Caco-2 (cell line): ENCODE measurements around the gene WWP2. TPM values are rescaled to one million over a fixed set of nuclear protein-coding genes. Genes with fewer than 3 reads are reported as not detected.
"Not testable (repeated sequence)": the region's sequence is repeated elsewhere in the genome, so short reads cannot be mapped to it uniquely, and the experiment has no call there.

Experiments used
- BruUV-seq: library from RNA; stranded (reverse); fragments of 400-500 nt; replicated peaks from 2 replicates; lab custom pipeline; 2021; lab: Mats Ljungman, UMichigan
- CTCF ChIA-PET: fragments of 300-600 bp; sonication (Branson Sonifier 250); formaldehyde crosslinking; loops from one replicate; lab custom pipeline; 2022; ENCODE audit warnings: antibody characterized with exemption; lab: Charles Lee
- POLR2A ChIA-PET: fragments of 300-600 bp; sonication (Branson Sonifier 250); formaldehyde crosslinking; loops from one replicate; lab custom pipeline; 2022; ENCODE audit warnings: antibody characterized with exemption; lab: Charles Lee
- DNase-seq, 2 experiments: peaks; one replicate each; pipeline versions ENCODE4 v3.0.0 to v3.0.0-alpha.2; 2020 to 2022
- H3K27me3 ChIP-seq: replicated peaks from 2 replicates; pipeline ENCODE4 v1.6.0; 2011; ENCODE audit warnings: low read length; ENCODE audit not compliant: control insufficient read depth, insufficient read depth
- H3K36me3 ChIP-seq: 2 replicates; pipeline ENCODE4 v1.5.1; 2011; ENCODE audit warnings: low read length; ENCODE audit not compliant: control insufficient read depth, insufficient read depth
- H3K4me1 ChIP-seq: fragments of 250-450 bp; sonication (Bioruptor Pico); 2 replicates; pipeline ENCODE4 v1.5.1; 2020; ENCODE audit warnings: mild to moderate bottlenecking
- H3K4me3 ChIP-seq: 2 replicates; pipeline ENCODE4 v1.5.1; 2011; ENCODE audit warnings: low read depth, mild to moderate bottlenecking, control low read depth, low read length
- H3K9me3 ChIP-seq: fragments of 250-450 bp; sonication (Bioruptor Pico); 2 replicates; pipeline ENCODE4 v1.5.1; 2020; ENCODE audit warnings: mild to moderate bottlenecking, moderate library complexity
- H3K27ac Mint-ChIP-seq: one replicate; pipeline ENCODE4 v1.8.0; 2022; ENCODE audit warnings: mixed read lengths; ENCODE audit not compliant: unreplicated experiment
- H3K27me3 Mint-ChIP-seq: one replicate; pipeline ENCODE4 v1.8.0; 2022; ENCODE audit warnings: mixed read lengths; ENCODE audit not compliant: insufficient read depth, unreplicated experiment
- H3K36me3 Mint-ChIP-seq: one replicate; pipeline ENCODE4 v1.8.0; 2022; ENCODE audit warnings: mild to moderate bottlenecking, mixed read lengths; ENCODE audit not compliant: insufficient read depth, unreplicated experiment
- H3K4me1 Mint-ChIP-seq: one replicate; pipeline ENCODE4 v1.8.0; 2022; ENCODE audit warnings: low read depth, mixed read lengths; ENCODE audit not compliant: unreplicated experiment
- H3K4me3 Mint-ChIP-seq: one replicate; pipeline ENCODE4 v1.8.0; 2022; ENCODE audit warnings: mild to moderate bottlenecking, moderate library complexity, mixed read lengths; ENCODE audit not compliant: unreplicated experiment
- H3K9me3 Mint-ChIP-seq: one replicate; pipeline ENCODE4 v1.8.0; 2022; ENCODE audit warnings: mixed read lengths; ENCODE audit not compliant: unreplicated experiment
- CTCF ChIP-seq, 2 experiments: fragments of 200-600 bp in 1 of 2; IDR thresholded peaks; 1 replicate in 1 of 2; 2 replicates in 1 of 2; pipeline versions ENCODE4 v1.5.1 to v1.8.0; 2011 to 2022; ENCODE audit warnings: antibody characterized with exemption in 1 of 2, control low read depth in 1 of 2, inconsistent platforms in 1 of 2, low read depth in 1 of 2, low read length in 1 of 2, mild to moderate bottlenecking in 1 of 2, moderate library complexity in 1 of 2; ENCODE audit not compliant: insufficient read depth in 1 of 2, severe bottlenecking in 1 of 2, unreplicated experiment in 1 of 2
- intact Hi-C: fragments of 100-400 bp; cut with micrococcal nuclease; formaldehyde crosslinking; loops from one replicate; pipeline ENCODE4 v1.10.0; 2022; ENCODE audit not compliant: unreplicated experiment
- total RNA-seq: library from RNA; stranded (reverse); gene quantifications from 2 replicates; pipeline ENCODE4 v1.2.3, GENCODE V29; 2022

WWP2 gene
- total RNA-seq, 1 experiment from 2014 or later, result 39.7 TPM

DNA sequence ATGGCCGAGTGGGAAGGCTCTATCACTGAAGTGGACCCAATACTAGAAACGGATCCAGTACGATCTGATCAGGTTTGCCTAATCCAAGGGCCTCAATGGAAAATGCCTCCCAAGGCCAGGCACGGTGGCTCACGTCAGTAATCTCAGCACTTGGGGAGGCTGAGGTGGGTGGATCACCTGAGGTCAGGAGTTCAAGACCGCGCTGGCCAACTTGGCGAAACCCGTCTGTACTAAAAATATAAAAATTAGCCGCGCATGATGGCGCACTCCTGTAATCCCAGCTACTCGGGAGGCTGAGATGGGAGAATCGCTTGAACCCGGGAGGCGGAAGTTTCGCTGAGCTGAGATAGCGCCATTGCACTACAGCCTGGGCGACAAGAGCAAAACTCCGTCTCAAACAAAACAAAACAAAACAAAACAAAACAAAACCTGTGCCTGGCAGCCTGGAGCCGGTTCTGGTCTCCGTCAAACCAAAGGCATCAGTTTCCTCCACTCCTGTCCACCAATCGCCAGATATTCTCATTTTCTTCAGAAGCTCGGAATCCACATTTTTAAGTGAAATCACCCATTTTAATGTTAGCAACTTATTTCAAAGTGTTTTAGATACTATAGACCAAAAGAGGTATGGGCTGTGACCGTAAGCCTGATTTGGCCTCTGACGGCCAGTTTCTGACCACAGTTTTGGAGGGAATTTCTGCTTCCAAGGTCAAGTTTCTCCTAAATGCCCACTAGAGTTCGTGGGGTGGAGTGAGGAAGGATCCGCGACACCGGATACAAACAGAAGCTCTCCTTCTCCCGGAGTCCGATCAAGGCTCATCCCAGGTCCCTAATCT, 36.4 kb upstream of the WWP2 start:
- intact Hi-C loops, result loop anchor here (1.0 to 2.0 kb wide), 2 partner anchors 17 to 30 kb away; no protein-coding TSS in a partner anchor
- peaks cover 51% of the 10 kb centered on the region for H3K36me3 Mint-ChIP-seq
- peak in 1 of 2 experiments; percentile 21 for DNase-seq
- H3K9me3 Mint-ChIP-seq, result no peaks in the 10 kb centered on the region
- H3K4me3 Mint-ChIP-seq, result peak overlapping the region; percentile 95
- no peak for TF ChIP-seq CTCF (IDR thresholded peaks at IDR 0.05; ENCODE audit: insufficient read depth in 1 of 2, low read depth in 1 of 2, low read length in 1 of 2, severe bottlenecking in 1 of 2, unreplicated experiment in 1 of 2)
- TSS peak; percentile 67 for BruUV-seq
- Histone ChIP-seq H3K4me1 (peaks cover 32% of the 10 kb centered on the region), H3K36me3 (no peaks in the 10 kb centered on the region), H3K4me3 (peak overlapping the region; percentile 38), H3K27me3 (no peaks in the 10 kb centered on the region), H3K9me3 (no peaks in the 10 kb centered on the region)
- ChIA-PET POLR2A (interaction anchor here (0.8 to 1.9 kb wide), 4 partner anchors 13 to 387 kb away, joined by 3 to 31 read pairs (median 4); partner anchors contain the start of genes COG8 and NOB1), CTCF (interaction anchor here (0.6 to 2.0 kb wide), 6 partner anchors 9 to 134 kb away, joined by 3 to 13 read pairs (median 3); partner anchors contain the start of gene NOB1)
- peak overlapping the region; percentile 98 for H3K27ac Mint-ChIP-seq
- no peaks in the 10 kb centered on the region for H3K27me3 Mint-ChIP-seq
- peaks cover 30% of the 10 kb centered on the region for H3K4me1 Mint-ChIP-seq

DNA sequence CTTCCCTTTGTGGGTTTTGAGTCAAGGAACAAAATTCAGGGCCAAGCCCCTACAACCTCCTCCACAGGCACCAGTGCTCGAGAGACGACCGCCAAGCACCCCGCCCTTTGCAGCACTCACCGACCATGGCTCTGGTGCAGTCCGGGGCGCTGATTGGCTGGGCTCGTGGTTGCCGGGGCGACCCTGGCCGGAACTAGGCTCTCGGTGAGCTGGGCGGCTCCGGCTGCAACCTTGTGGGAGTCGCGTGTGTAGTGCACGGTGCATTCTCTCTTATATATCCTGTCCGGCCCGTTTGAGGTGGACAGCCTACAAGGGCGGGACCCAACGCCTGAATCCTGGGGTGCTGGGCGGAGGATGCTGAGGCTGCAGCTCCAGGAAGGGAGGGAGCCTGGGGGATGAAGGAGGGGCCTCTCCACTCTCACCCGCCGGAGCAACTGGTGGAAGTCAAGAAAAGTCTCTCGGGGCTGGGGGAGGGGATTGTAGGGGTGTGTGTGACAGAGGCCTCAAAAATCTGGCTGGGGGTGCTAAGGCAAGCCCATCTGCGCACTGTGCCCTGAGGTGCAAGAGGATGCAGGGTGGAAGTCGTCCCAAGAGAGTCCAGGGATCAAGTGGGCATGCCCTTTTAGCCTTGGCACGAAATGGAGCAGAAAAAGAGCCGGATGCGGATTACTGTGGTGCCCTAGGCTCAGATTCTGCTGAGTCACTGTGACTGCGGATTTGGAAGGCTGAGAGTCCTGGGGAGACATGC, 35.6 kb upstream of the WWP2 start, which contains the start of gene NQO1:
Gene NQO1, minus strand, starts transcription at position 248 of the 748 bp plus-strand sequence. Its CDS starts 121 bp downstream, at position 127.
- intact Hi-C loops, result loop anchor here (1.0 to 2.0 kb wide), 2 partner anchors 18 to 29 kb away; no protein-coding TSS in a partner anchor
- Histone ChIP-seq H3K36me3 (no peaks in the 10 kb centered on the region), H3K4me1 (peaks cover 32% of the 10 kb centered on the region), H3K4me3 (peak within 1 kb of the TSS; percentile 38), H3K9me3 (no peaks in the 10 kb centered on the region), H3K27me3 (no peaks in the 10 kb centered on the region)
- no peak for TF ChIP-seq CTCF (IDR thresholded peaks at IDR 0.05; ENCODE audit: insufficient read depth in 1 of 2, low read depth in 1 of 2, low read length in 1 of 2, severe bottlenecking in 1 of 2, unreplicated experiment in 1 of 2)
- H3K9me3 Mint-ChIP-seq, result no peaks in the 10 kb centered on the region
- no peaks in the 10 kb centered on the region for H3K27me3 Mint-ChIP-seq
- ChIA-PET POLR2A (interaction anchor here (0.6 to 1.9 kb wide), 7 partner anchors 11 to 452 kb away, joined by 3 to 31 read pairs (median 4); partner anchors contain the start of genes COG8 and NOB1), CTCF (interaction anchor here (0.6 to 2.0 kb wide), 4 partner anchors 11 to 133 kb away, joined by 3 to 13 read pairs (median 3); partner anchors contain the start of gene NOB1)
- peak within 1 kb of the TSS; percentile 98 for H3K27ac Mint-ChIP-seq
- peak within 1 kb of the TSS; percentile 95 for H3K4me3 Mint-ChIP-seq
- peak; percentile 98 to 99 for DNase-seq
- BruUV-seq, result no TSS peak
- peaks cover 43% of the 10 kb centered on the region for H3K36me3 Mint-ChIP-seq
- H3K4me1 Mint-ChIP-seq, result peaks cover 30% of the 10 kb centered on the region

DNA sequence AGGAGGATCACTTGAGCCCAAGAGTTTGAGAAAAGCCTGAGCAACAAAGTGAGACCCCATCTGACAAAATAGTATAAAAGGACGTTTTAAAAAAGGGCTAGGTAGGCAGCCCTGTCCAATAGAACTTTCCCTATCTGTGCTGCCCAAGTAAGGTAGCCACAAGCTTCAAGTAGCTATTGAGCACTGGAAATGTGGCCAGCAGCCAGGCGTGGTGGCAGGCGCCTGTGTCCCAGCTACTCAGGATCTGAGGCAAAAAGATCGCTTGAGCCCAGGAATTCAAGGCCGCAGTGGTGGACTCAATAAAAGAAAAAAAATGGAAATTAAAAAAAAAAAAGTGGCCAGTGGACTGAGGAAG, 34.2 kb upstream of the WWP2 start:
- H3K4me3 ChIP-seq, result peak overlapping the region; percentile 38
- intact Hi-C loops, result loop anchor here (2.0 kb wide), 1 partner anchor 19 kb away; no protein-coding TSS in a partner anchor
- H3K27me3 ChIP-seq, result no peaks in the 10 kb centered on the region
- no peaks in the 10 kb centered on the region for H3K36me3 ChIP-seq
- no TSS peak for BruUV-seq
- no peak for DNase-seq
- H3K27ac Mint-ChIP-seq, result peak overlapping the region; percentile 98
- no peak for TF ChIP-seq CTCF (IDR thresholded peaks at IDR 0.05; ENCODE audit: insufficient read depth in 1 of 2, low read depth in 1 of 2, low read length in 1 of 2, severe bottlenecking in 1 of 2, unreplicated experiment in 1 of 2)
- H3K4me3 Mint-ChIP-seq, result peak overlapping the region; percentile 95
- H3K36me3 Mint-ChIP-seq, result peaks cover 35% of the 10 kb centered on the region
- POLR2A ChIA-PET, result interaction anchor here (0.7 kb wide), 1 partner anchor 190 kb away, joined by 3 read pairs; no protein-coding TSS in a partner anchor
- CTCF ChIA-PET, result no interaction called here
- no peaks in the 10 kb centered on the region for H3K9me3 Mint-ChIP-seq
- H3K4me1 ChIP-seq, result peaks cover 26% of the 10 kb centered on the region
- H3K27me3 Mint-ChIP-seq, result no peaks in the 10 kb centered on the region
- no peaks in the 10 kb centered on the region for H3K9me3 ChIP-seq
- peaks cover 30% of the 10 kb centered on the region for H3K4me1 Mint-ChIP-seq

DNA sequence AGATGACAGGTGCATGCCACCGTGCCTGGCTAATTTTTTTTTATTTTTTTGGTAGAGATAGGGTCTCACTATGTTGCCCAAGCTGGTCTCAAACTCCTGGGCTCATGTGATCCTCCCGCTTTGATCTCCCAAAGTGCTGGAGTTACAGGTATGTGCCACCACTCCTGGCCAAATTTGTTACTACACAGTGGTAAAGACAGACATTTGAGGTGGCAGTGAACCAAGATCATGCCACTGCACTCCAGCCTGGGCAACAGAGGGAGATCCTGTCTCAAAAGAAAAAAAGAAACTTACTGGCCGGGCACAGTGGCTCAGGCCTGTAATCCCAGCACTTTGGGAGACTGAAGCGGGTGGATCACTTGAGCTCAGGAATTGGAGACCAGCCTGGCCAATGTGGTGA, 33.1 kb upstream of the WWP2 start:
- H3K27ac Mint-ChIP-seq, H3K9me3 Mint-ChIP-seq, H3K36me3 ChIP-seq, H3K4me3 ChIP-seq, H3K27me3 ChIP-seq, H3K9me3 ChIP-seq, H3K27me3 Mint-ChIP-seq, intact Hi-C loops, CTCF ChIA-PET, DNase-seq, BruUV-seq, H3K4me3 Mint-ChIP-seq: not testable (repeated sequence)
- H3K4me1 Mint-ChIP-seq, result peaks cover 24% of the 10 kb centered on the region
- peaks cover 24% of the 10 kb centered on the region for H3K36me3 Mint-ChIP-seq
- H3K4me1 ChIP-seq, result peaks cover 15% of the 10 kb centered on the region
- POLR2A ChIA-PET, result interaction anchor here (1.6 kb wide), 1 partner anchor 26 kb away, joined by 4 read pairs; the partner anchor contains the start of gene NOB1
